Sigmoid colon (tissue), 4 donors: ENCODE data around the gene CRY2.

Source experiments
- CTCF ChIP-seq, 4 experiments: fragments of 450-650 bp in 3 of 4; fragments of 200-600 bp in 1 of 4; IDR thresholded peaks; one replicate each; pipeline ENCODE4 v1.5.1; 2016 to 2019; ENCODE audit warnings: antibody characterized with exemption in 4 of 4, mild to moderate bottlenecking in 3 of 4, moderate library complexity in 2 of 4
- EP300 ChIP-seq, 4 donors: sonication (generic); formaldehyde crosslinking; IDR thresholded peaks; one replicate each; pipeline ENCODE4 v1.6.1; 2017; ENCODE audit warnings: antibody characterized with exemption in 4 of 4
- POLR2A ChIP-seq, 2 donors: fragments of 450-650 bp; IDR thresholded peaks; one replicate each; pipeline ENCODE4 v1.6.1; 2016; ENCODE audit warnings: antibody characterized with exemption in 2 of 2, mild to moderate bottlenecking in 2 of 2, moderate library complexity in 2 of 2
- POLR2AphosphoS5 ChIP-seq, 4 donors: sonication (generic); formaldehyde crosslinking; IDR thresholded peaks; one replicate each; pipeline ENCODE4 v1.6.1; 2017; ENCODE audit warnings: antibody characterized with exemption in 4 of 4

- no peak for TF ChIP-seq CTCF (IDR thresholded peaks at IDR 0.05)
- no peak for TF ChIP-seq POLR2AphosphoS5 (IDR thresholded peaks at IDR 0.05)
- no peak for TF ChIP-seq POLR2A (IDR thresholded peaks at IDR 0.05)
- TF ChIP-seq EP300 (IDR thresholded peaks at IDR 0.05): no peak
Observed at GRCh38 chr11:45925550-45925949, 78.3 kb downstream of the CRY2 start.
